GM12864 (cell line): Measurements from ENCODE around the gene AK8.

Experiments
- DNase-seq: peaks from one replicate; pipeline ENCODE4 v3.0.0-alpha.2; 2011; ENCODE audit warnings: low read depth
- H3K4me3 ChIP-seq: 2 replicates; pipeline ENCODE4 v1.5.1; 2011; ENCODE audit warnings: mild to moderate bottlenecking, low read depth, low read length, control low read depth
- TF ChIP-seq, protein P1 (sequence below): IDR thresholded peaks from 2 replicates; pipeline ENCODE4 v1.5.1; 2011; ENCODE audit warnings: low read depth, mild to moderate bottlenecking, moderate library complexity, low read length, control low read depth, inconsistent platforms; ENCODE audit errors: missing control alignments

AK8 gene

DNA sequence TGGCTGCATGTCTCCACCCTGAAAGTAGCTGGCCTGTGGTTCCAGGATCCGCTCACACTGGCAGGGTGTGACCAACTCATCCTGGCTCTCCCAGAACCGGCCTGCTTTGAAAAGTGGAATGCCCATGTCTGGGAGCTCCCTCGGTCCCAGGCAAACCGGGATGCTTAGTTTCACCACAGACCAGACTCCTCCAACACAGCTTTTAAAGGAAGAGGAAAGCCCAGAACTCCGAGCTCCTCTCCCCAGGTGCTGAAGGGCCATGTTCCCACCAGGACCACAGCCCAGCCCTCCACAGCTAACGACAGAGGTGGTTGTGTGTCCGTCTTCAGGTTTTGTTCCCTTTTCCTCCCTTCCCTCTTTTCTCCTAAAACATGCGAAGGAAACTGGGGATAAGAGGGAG is 169.8 kb downstream of the AK8 start:
- TF ChIP-seq, protein P1, sequence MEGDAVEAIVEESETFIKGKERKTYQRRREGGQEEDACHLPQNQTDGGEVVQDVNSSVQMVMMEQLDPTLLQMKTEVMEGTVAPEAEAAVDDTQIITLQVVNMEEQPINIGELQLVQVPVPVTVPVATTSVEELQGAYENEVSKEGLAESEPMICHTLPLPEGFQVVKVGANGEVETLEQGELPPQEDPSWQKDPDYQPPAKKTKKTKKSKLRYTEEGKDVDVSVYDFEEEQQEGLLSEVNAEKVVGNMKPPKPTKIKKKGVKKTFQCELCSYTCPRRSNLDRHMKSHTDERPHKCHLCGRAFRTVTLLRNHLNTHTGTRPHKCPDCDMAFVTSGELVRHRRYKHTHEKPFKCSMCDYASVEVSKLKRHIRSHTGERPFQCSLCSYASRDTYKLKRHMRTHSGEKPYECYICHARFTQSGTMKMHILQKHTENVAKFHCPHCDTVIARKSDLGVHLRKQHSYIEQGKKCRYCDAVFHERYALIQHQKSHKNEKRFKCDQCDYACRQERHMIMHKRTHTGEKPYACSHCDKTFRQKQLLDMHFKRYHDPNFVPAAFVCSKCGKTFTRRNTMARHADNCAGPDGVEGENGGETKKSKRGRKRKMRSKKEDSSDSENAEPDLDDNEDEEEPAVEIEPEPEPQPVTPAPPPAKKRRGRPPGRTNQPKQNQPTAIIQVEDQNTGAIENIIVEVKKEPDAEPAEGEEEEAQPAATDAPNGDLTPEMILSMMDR, result no peak
- no peak for DNase-seq
- H3K4me3 ChIP-seq, result no peak overlapping the region

DNA sequence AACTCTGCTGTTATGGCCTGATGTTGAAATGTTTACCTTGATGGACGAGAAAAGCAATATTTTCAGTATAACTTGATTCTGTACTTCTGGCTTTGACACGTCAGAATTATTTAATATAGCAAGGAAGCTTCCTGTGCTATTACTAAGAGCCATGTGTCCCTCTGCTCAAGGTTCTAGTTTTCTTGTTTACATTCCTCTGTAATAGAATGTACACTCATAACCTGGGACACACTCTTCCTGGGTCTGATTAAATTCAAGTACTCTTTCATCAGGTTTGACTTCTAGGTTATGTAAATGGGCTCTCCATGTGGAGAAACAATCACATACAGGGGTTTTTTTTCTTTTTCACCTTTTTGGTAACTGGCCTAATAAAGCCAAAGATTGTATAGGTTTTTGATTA is 174.7 kb downstream of the AK8 start:
- TF ChIP-seq, protein P1, result no peak
- no peak overlapping the region for H3K4me3 ChIP-seq
- no peak for DNase-seq

DNA sequence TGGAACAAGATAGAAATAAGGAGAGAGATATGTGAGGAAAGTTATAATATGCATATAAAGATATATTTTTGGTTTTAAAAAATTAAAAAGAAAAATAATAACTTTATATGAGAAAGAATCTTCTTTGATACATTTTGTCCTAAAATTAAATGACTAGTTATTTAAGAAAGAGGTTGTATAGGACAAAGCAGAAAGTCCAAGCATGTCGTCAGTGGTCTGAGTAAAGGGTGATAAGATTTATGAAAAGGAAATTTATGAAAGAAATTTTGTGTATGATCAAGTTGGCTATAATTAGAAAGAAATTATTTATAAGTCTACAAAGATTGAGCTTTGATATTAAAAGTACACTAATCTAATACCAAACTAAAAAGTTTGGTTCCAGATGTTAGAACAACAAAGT is 175.8 kb downstream of the AK8 start:
- TF ChIP-seq, protein P1, result no peak
- DNase-seq, result no peak
- no peak overlapping the region for H3K4me3 ChIP-seq

DNA sequence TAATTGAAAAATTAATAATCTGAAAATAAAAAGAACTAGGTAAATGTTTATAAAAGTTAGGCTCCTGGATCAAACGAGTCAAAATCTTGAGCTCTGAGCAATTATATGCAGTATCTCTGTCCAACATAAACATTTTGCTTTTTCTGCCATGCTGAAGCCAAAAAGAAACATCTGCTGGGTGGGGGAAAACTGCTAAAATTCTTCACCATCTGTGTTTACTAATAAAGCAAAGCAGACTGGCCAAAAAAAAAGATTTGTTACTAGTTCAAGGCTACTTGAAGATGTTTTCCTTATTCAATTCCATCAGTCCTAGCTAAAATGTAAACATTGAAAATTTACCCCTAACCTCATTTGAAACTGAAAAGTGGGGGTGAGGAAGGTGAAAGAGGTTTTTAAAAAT is 178.1 kb downstream of the AK8 start:
- no peak for DNase-seq
- no peak overlapping the region for H3K4me3 ChIP-seq
- TF ChIP-seq, protein P1, result no peak

DNA sequence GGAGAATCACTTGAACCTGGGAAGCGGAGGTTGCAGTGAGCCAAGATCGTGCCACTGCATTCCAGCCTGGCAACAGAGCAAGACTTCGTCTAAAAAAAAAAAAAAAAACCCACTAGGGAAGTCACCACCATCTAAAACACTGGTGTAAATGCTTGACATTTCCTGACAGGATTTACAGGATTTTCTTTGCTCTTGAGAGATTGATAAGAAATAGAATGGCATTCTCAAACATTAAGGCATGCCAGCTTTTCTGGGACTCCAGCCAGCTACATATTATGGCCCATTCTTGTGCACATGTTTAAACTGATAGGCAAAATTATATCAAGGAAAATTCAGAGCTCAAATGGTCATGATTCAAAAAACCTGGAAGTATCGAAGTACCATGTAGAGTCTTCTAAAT is 179.1 kb downstream of the AK8 start:
- DNase-seq, result no peak
- H3K4me3 ChIP-seq, result no peak overlapping the region
- TF ChIP-seq, protein P1, result no peak

DNA sequence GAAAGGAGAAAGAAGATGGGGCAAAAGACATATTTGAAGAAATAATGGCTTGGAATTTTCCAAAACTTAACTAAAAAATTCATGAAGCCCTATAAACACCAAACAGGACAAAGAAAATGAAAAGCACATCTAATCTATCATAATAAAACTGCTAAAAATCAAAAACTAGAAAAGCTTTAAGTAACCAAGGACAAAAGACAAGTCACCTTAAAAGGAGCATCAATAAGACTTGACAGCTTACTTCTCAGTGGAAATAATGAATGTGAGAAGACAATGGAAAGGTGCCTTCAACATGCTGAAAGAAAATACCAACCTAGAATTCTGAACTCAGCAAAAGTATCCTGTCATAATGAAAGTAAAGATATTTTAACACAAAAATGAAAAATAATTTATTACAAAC is 180.9 kb downstream of the AK8 start:
- DNase-seq, result no peak
- H3K4me3 ChIP-seq, result no peak overlapping the region
- TF ChIP-seq, protein P1, result no peak

DNA sequence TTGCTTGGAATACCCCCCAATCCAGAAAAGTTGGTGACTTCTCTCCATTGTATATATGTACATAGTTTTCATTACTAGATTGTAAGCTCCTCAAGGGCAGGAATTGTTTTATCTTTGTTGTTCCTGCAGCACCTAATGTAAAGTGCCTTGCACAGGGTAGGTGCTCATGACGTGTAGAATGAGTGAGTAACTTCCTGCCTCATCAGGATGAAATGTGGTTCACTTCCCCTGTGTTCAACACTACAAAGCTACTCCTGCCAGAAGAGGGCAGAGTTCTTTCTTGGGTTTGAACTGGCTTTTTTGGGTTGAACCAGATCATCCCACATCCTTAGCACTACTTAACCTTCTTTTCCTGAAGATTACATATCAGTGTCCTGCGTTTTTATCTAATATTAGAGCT is 183.9 kb downstream of the AK8 start:
- no peak for DNase-seq
- TF ChIP-seq, protein P1, result peak; percentile 21
- no peak overlapping the region for H3K4me3 ChIP-seq
